Immature natural killer cell (primary cell): ENCODE data around the gene ZNF33A. TPM values are rescaled to one million over a fixed set of nuclear protein-coding genes. Genes with fewer than 3 reads are reported as not detected.
"Not testable (repeated sequence)": the region's sequence is repeated elsewhere in the genome, so short reads cannot be mapped to it uniquely, and the experiment has no call there.

Source experiments
- DNase-seq, 3 donors: peaks; one replicate each; pipeline ENCODE4 v3.0.0; 2022; ENCODE audit warnings: mixed read lengths in 1 of 3
- H3K27ac Mint-ChIP-seq, 6 donors: one replicate each; pipeline ENCODE4 v1.8.0; 2020; ENCODE audit warnings: mixed read lengths in 6 of 6, mild to moderate bottlenecking in 5 of 6, inconsistent platforms in 4 of 6, moderate library complexity in 3 of 6
- H3K27me3 Mint-ChIP-seq, 3 donors: one replicate each; pipeline ENCODE4 v1.8.0; 2020 to 2021; ENCODE audit warnings: low read depth in 3 of 3, mild to moderate bottlenecking in 3 of 3, mixed read lengths in 3 of 3, moderate library complexity in 3 of 3, inconsistent platforms in 1 of 3
- H3K36me3 Mint-ChIP-seq, 3 donors: one replicate each; pipeline ENCODE4 v1.8.0; 2020; ENCODE audit warnings: mixed read lengths in 3 of 3, inconsistent platforms in 2 of 3, mild to moderate bottlenecking in 2 of 3
- H3K4me1 Mint-ChIP-seq, 2 donors: one replicate each; pipeline ENCODE4 v1.8.0; 2020; ENCODE audit warnings: inconsistent platforms in 2 of 2, mild to moderate bottlenecking in 2 of 2, mixed read lengths in 2 of 2, moderate library complexity in 1 of 2
- H3K4me3 Mint-ChIP-seq, 5 donors: one replicate each; pipeline ENCODE4 v1.8.0; 2020; ENCODE audit warnings: mild to moderate bottlenecking in 5 of 5, mixed read lengths in 5 of 5, inconsistent platforms in 3 of 5, moderate library complexity in 3 of 5
- H3K9me3 Mint-ChIP-seq, 6 donors: one replicate each; pipeline ENCODE4 v1.8.0; 2020; ENCODE audit warnings: mild to moderate bottlenecking in 6 of 6, mixed read lengths in 6 of 6, inconsistent platforms in 4 of 6, moderate library complexity in 3 of 6
- polyA plus RNA-seq, 3 donors: library from polyadenylated mRNA; unstranded; fragments of 300-500 nt; fragmentation: Illumina TruSeq; gene quantifications; one replicate each; pipeline ENCODE4 v1.2.3, GENCODE V29; 2021

ZNF33A gene
- polyA plus RNA-seq, 3 donors from 2014 or later: 11.9 to 19.9 (median 12.6) TPM

DNA sequence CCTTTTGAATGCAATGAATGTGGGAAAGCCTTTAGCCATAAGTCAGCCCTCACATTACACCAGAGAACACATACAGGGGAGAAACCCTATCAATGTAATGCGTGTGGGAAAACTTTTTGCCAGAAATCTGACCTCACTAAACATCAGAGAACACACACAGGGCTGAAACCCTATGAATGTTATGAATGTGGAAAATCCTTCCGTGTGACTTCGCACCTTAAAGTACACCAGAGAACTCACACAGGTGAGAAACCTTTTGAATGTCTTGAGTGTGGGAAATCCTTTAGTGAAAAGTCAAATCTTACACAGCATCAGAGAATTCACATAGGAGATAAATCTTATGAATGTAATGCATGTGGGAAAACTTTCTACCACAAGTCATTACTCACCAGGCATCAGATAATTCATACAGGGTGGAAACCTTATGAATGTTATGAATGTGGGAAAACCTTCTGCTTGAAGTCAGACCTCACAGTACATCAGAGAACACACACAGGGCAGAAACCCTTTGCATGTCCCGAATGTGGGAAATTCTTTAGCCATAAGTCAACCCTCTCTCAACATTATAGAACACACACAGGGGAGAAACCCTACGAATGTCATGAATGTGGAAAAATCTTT, 44.9 kb downstream of the ZNF33A start:
- DNase-seq, H3K27ac Mint-ChIP-seq, H3K27me3 Mint-ChIP-seq, H3K4me1 Mint-ChIP-seq, H3K4me3 Mint-ChIP-seq: not testable (repeated sequence)
- Mint-ChIP-seq H3K36me3 (peaks cover 78 to 85% (median 80%) of the 10 kb centered on the region in 3 donors), H3K9me3 (peaks cover 25 to 65% (median 54%) of the 10 kb centered on the region in 6 donors)

DNA sequence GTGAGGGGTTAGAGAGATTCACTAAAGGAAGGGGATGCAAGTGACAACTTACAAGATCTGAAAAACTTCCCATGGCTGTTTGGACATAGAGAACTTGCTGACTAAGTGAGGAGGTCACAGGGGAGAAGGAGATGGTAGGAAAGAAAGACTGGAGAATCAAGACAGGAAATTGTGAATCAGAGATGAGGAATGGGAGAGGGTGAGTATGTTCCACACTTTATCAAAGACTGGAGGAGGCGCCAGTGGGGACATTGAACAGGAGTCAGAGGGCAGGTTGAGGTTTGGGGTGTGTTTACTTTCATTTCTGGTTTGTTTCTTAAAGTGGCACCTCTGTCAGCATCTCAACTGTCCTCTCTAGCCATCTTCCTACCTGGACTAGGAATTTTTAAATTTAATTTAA, 59.2 kb downstream of the ZNF33A start:
- H3K27me3 Mint-ChIP-seq, H3K4me3 Mint-ChIP-seq, H3K27ac Mint-ChIP-seq, H3K36me3 Mint-ChIP-seq, H3K4me1 Mint-ChIP-seq, DNase-seq, H3K9me3 Mint-ChIP-seq: not testable (repeated sequence)

GRCh38 chr10:38070501-38070900, 60.0 kb downstream of the ZNF33A start:
- no peak overlapping the region for H3K27ac Mint-ChIP-seq
- H3K9me3 Mint-ChIP-seq: peaks cover 0 to 4% (median 0%) of the 10 kb centered on the region in 6 donors
- DNase-seq: no peak

GRCh38 chr10:38072552-38072951, 62.1 kb downstream of the ZNF33A start:
- peaks cover 0 to 3% (median 2%) of the 10 kb centered on the region in 3 donors for H3K27me3 Mint-ChIP-seq
- peaks cover 0 to 3% (median 0%) of the 10 kb centered on the region in 3 donors for H3K36me3 Mint-ChIP-seq
- no peak for DNase-seq
- no peak overlapping the region for H3K27ac Mint-ChIP-seq
- peaks cover 2 to 6% of the 10 kb centered on the region in 2 donors for H3K4me1 Mint-ChIP-seq
- peaks cover 0 to 8% (median 5%) of the 10 kb centered on the region in 6 donors for H3K9me3 Mint-ChIP-seq
- no peak overlapping the region for H3K4me3 Mint-ChIP-seq

More at GRCh38 chr10:38070501-38070900, 60.0 kb downstream of the ZNF33A start:
- H3K27me3 Mint-ChIP-seq: peaks cover 0 to 3% (median 0%) of the 10 kb centered on the region in 3 donors
- no peaks in the 10 kb centered on the region for H3K36me3 Mint-ChIP-seq
- H3K4me3 Mint-ChIP-seq: no peak overlapping the region
- peaks cover 2 to 6% of the 10 kb centered on the region in 2 donors for H3K4me1 Mint-ChIP-seq

- Mint-ChIP-seq H3K4me1 (no peaks in the 10 kb centered on the region), H3K27ac (no peak overlapping the region), H3K27me3 (peaks cover 4 to 8% (median 4%) of the 10 kb centered on the region in 3 donors)
Measured at GRCh38 chr10:38076687-38077086, 66.2 kb downstream of the ZNF33A start.

GRCh38 chr10:38093318-38093717, 82.8 kb downstream of the ZNF33A start:
- Mint-ChIP-seq H3K27ac (peak overlapping the region in 4 of 6 donors; percentile 88 to 99 (median 95)), H3K36me3 (peaks cover 23 to 28% (median 28%) of the 10 kb centered on the region in 3 donors), H3K4me1 (peaks cover 34 to 42% of the 10 kb centered on the region in 2 donors), H3K4me3 (peak overlapping the region; percentile 90 to 97 (median 93))
- not testable (repeated sequence) for H3K27me3 Mint-ChIP-seq, DNase-seq, H3K9me3 Mint-ChIP-seq

More at GRCh38 chr10:38076687-38077086, 66.2 kb downstream of the ZNF33A start:
- Mint-ChIP-seq H3K4me3 (no peak overlapping the region), H3K9me3 (peaks cover 2 to 8% (median 4%) of the 10 kb centered on the region in 6 donors), H3K36me3 (peaks cover 0 to 3% (median 0%) of the 10 kb centered on the region in 3 donors)
- DNase-seq: no peak

GRCh38 chr10:38093816-38094157, 83.3 kb downstream of the ZNF33A start:
- peak overlapping the region; percentile 87 to 99 (median 95) for H3K27ac Mint-ChIP-seq
- no peak for DNase-seq
- H3K4me3 Mint-ChIP-seq: peak overlapping the region; percentile 90 to 97 (median 93)
- H3K4me1 Mint-ChIP-seq: peaks cover 35 to 46% of the 10 kb centered on the region in 2 donors
- H3K9me3 Mint-ChIP-seq: no peaks in the 10 kb centered on the region
- peaks cover 26 to 33% (median 32%) of the 10 kb centered on the region in 3 donors for H3K36me3 Mint-ChIP-seq
- H3K27me3 Mint-ChIP-seq: peaks cover 0 to 4% (median 3%) of the 10 kb centered on the region in 3 donors

DNA sequence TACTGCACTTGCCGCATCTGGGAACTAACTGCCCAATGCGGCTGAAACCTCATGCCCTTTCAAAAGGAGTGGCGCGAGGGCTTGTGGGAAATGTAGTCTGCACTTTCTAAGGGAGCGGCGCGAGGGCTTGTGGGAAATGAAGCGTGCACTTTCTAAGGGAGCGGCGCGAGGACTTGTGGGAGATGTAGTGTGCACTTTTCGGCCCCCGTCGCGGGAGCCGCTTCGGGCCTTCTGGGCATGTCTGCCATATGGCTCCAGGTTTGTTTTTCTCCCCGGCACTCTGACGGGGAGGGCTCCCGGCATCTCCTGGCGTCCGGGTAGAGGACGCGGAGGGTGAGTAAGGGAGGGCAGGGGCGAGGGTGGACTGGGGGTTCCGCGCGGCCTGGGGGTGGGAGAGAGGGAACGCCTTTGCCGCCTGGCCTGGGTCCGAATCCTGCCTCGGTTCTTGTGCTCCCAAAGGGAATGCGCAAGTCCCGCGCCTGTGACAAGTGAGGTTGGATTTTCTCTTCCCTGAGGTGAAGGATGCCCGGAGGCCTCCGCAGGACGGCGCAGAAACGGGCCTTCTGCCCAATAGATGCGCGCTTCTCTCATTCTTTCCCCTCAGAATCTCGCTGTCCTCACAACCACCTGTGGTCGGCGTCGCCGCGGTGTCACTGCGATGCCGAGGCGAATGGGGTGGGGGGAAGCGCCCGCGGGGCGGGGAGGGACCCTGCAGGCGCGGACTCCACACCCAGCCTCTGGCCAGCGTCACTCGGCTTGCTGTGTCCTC, 83.9 kb downstream of the ZNF33A start, which contains the start of gene ZNF37A:
Gene ZNF37A (plus strand): TSS at position 180 of the 769 bp plus-strand sequence. CDS start 2,281 bp downstream, outside the sequence.
- Mint-ChIP-seq H3K27ac (peak within 1 kb of the TSS; percentile 87 to 99 (median 95)), H3K27me3 (peaks cover 0 to 4% (median 3%) of the 10 kb centered on the region in 3 donors), H3K4me1 (peaks cover 35 to 49% of the 10 kb centered on the region in 2 donors), H3K36me3 (peaks cover 31 to 38% (median 38%) of the 10 kb centered on the region in 3 donors), H3K4me3 (peak within 1 kb of the TSS; percentile 90 to 97 (median 93)), H3K9me3 (no peaks in the 10 kb centered on the region)
- DNase-seq: peak; percentile 78 to 85 (median 83)

DNA sequence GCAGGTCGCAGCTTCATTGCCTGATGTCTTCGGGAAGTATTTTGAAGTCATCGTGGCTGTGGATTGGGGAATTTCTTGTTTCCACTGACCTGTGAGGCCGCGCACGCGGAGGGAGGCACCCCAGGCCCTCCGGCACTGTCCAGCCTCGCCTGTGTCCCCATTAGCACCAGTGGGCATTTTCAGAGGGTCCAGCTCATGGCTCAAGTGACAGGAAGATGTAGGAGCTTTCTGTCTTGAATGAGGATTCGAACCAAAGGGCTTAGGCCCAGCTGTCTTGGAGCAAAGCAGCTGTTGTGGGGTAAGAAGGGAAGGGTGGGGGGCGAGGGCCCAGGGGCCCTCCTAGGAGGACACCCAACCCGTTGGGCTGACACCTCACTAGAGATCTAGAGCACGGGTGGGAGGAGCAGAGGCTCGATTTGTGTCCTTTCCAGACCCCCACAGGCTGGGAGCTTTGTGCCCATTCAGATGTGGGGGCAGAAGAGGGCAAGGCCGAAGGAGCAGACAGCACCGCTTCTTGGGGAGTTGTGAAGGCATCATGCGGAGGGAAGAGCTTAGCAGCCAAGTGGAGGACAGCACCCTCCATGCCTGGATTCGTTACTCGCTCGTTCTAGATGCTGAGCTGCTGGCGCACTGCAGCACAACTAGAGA, 84.6 kb downstream of the ZNF33A start:
- H3K4me1 Mint-ChIP-seq: peaks cover 35 to 56% of the 10 kb centered on the region in 2 donors
- peak overlapping the region; percentile 87 to 99 (median 95) for H3K27ac Mint-ChIP-seq
- peaks cover 0 to 4% (median 0%) of the 10 kb centered on the region in 6 donors for H3K9me3 Mint-ChIP-seq

GRCh38 chr10:38102880-38103279, 92.4 kb downstream of the ZNF33A start:
- no peak for DNase-seq
- H3K36me3 Mint-ChIP-seq: peaks cover 85 to 95% (median 93%) of the 10 kb centered on the region in 3 donors
- peaks cover 28 to 57% (median 48%) of the 10 kb centered on the region in 6 donors for H3K9me3 Mint-ChIP-seq
- peaks cover 6 to 33% of the 10 kb centered on the region in 2 donors for H3K4me1 Mint-ChIP-seq
- H3K27me3 Mint-ChIP-seq: peaks cover 0 to 2% (median 0%) of the 10 kb centered on the region in 3 donors
- H3K4me3 Mint-ChIP-seq: no peak overlapping the region
- no peak overlapping the region for H3K27ac Mint-ChIP-seq

More for the DNA sequence above, 84.6 kb downstream of the ZNF33A start:
- H3K36me3 Mint-ChIP-seq: peaks cover 35 to 45% (median 44%) of the 10 kb centered on the region in 3 donors
- H3K4me3 Mint-ChIP-seq: peak overlapping the region; percentile 90 to 97 (median 93)
- DNase-seq: peak in 1 of 3 donors; percentile 4
- H3K27me3 Mint-ChIP-seq: peaks cover 0 to 4% (median 4%) of the 10 kb centered on the region in 3 donors

- H3K4me3 Mint-ChIP-seq: no peak overlapping the region
- DNase-seq: no peak
- peaks cover 34 to 65% (median 57%) of the 10 kb centered on the region in 6 donors for H3K9me3 Mint-ChIP-seq
- peaks cover 0 to 24% of the 10 kb centered on the region in 2 donors for H3K4me1 Mint-ChIP-seq
- H3K36me3 Mint-ChIP-seq: peaks cover 87 to 89% (median 88%) of the 10 kb centered on the region in 3 donors
- H3K27me3 Mint-ChIP-seq: peaks cover 0 to 2% (median 0%) of the 10 kb centered on the region in 3 donors
- H3K27ac Mint-ChIP-seq: no peak overlapping the region
Measured at GRCh38 chr10:38103756-38104155, 93.3 kb downstream of the ZNF33A start.

DNA sequence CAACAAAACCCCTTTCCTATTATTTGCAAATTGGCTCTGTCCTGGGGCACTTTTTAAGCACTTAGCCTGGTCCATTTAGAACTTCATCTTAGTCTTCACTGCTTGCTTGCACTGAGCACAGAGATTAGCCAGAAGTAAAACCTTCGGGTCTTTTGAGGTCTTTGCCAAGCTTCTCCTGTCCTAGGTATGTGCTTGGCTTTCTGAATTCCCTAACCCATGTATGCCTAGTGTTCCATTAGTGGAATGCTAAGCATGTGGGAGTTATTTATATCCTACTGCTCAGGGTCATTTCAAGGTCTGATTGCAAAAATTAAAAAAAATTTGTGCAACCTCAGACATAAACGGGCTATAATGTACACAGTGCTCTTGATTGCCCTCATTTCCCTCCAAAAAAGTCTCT, 101.7 kb downstream of the ZNF33A start:
- peaks cover 46 to 98% (median 91%) of the 10 kb centered on the region in 6 donors for H3K9me3 Mint-ChIP-seq

More for the DNA sequence above, 101.7 kb downstream of the ZNF33A start:
- Mint-ChIP-seq H3K27me3 (no peaks in the 10 kb centered on the region), H3K4me1 (no peaks in the 10 kb centered on the region), H3K36me3 (peaks cover 55 to 66% (median 63%) of the 10 kb centered on the region in 3 donors), H3K4me3 (no peak overlapping the region), H3K27ac (no peak overlapping the region)
- no peak for DNase-seq
